Stimulated activated CD4-positive, alpha-beta T cell treated with anti-CD3 and anti-CD28 coated beads, Interleukin-12 subunit alpha, Interleukin-12 subunit beta, amount 100 ng/mL, for 24 hours (primary cell): ENCODE results near the gene TRIOBP.

Source experiments
- DNase-seq, 2 experiments: peaks; one replicate each; pipeline ENCODE4 v3.0.0-alpha.2; 2020; ENCODE audit warnings: low read depth in 2 of 2

Gene TRIOBP

DNA sequence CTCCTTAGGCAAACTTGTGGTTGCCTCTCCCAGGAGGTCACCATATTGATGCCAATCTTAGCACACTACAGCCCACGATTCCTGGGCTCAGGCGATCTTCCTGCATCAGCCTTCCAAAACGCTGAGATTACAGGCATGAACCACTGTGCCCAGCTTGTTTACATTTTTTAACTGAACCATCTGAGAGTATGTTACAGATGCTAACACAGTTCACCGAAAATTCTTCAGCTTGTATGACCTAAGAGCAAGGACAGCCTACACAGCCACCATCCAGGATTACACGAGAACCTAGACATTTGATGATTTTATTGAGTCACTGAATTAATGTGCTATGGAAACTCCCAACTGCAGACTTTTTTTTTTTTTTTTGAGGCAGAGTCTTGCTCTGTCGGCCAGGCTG, 27.3 kb upstream of the TRIOBP start:
- DNase-seq: no peak

DNA sequence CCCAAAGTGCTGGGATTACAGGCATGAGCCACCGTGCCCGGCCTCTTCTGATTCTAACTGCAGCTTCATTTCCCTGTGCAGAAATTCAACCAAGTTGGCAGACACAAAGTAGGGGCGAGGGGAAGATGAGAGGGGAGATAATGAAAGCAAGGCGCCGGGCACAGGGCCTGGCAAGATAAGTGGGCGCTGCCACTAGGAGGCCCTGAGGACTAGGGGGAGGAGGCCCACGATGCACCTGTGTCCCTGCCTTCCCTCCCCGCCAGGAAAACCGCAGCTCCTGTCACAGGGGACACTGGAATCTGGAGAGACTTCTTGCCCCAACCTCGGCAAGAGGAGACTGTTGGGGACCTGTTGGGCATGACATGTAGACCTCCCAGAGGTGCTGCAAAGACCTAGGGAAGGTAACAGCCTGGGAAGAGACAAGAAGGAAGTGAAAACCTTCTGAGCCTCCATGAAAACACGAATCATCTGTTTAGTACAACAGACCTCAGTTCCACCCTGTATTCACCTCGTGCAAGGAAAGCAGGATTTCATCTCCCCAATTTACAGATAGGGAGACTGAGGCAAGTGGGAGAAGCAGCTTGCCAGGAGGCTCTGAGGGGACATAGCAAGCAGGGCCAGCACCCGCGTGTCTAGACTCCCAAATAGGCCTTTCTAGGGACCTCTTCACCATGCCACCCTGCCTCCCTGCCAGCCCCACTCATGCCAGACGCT, 24.5 kb upstream of the TRIOBP start:
- DNase-seq: no peak

DNA sequence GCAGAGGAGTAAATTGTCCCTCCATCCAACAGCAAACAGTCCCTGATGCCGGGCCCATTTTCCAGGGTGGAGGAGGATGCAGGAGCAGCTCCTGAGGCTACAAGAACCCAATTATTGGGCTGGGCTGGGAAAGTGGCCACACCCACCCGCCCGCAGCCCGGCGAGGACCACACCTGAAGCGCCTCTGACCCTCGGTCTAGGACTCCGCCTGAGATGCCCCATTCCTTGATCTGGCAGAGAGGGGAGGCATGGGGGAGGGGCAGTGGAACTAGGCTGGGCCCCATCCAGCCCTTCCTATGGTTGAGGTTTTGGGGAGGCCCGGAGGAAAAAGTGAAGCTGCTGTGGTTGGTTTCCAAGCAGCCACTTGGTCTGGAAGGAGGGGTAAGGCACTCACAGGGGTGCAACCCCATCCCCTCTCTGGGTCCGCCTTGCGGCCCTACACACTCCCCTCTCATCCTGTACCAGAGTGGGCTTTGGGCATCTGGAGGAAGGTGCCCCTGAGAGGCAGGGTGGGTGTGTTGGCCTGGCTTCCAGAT, 23.9 kb upstream of the TRIOBP start:
- no peak for DNase-seq

DNA sequence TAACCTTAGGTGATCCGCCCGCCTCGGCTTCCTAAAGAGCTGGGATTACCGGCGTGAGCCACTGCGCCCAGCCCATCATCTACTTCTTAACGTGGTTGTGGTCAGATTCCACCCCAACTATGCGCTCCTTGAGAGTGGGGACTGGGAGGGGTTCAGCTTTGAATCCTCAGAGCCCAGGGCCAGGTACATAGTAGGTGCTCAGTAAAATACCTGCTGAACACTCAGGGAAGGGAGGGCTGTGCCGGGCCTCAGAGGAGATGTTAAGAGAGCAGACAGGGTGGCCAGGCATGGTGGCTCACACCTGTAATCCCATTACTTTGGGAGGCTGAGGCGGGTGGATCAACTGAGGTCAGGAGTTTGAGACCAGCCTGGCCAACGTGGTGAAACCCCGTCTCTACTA, 22.6 kb upstream of the TRIOBP start:
- no peak for DNase-seq

DNA sequence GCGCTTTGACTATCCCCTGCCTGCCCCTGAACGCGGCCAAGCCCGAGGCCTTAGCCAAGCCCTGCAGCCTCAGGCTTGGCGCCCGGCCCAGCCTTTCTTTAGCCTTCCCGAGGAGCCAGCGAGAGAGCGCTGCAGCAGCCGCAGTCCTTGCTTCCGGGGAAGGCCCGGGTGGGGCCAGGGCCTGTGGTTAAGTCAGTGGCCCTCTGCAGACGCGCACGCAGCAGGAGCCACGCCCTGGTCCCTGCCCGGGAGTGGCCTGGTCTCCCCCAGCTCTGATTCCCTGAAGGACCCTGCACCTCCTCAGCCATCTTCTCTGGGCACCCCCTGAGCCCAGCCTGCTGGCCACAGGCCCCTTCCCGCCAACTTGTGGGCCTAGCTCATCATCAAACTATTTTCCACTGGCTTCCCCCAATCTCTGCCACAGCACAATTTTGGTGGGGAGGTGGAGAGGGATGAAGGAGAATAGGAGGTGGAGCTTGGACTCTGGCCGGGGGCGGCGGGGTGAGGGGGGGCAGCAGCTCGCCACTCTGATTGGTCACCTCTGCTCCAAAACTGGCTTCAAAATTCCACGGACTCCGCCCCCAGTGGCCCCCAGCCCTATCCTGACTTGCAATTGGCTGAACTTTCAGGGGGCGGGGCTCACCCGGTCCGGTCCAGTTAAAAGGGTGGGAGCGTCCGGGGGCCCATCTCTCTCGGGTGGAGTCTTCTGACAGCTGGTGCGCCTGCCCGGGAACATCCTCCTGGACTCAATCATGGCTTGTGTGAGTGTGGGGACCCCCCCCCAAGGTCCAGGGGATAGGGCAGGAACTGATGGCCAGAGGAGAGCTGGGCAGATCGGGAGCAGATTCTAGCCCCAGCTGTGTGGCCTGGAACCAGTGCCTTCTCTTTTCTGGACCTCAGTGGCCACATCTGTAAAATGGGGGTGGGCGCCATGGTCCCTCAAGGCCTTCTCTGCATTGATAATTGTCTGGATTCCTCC, 21.6 kb upstream of the TRIOBP start, which contains the start of gene LGALS1:
Gene LGALS1 (plus strand): TSS at position 686 of the 979 bp plus-strand sequence. CDS start 67 bp downstream, at position 753.
- DNase-seq: peak in 1 of 2 experiments; percentile 59

DNA sequence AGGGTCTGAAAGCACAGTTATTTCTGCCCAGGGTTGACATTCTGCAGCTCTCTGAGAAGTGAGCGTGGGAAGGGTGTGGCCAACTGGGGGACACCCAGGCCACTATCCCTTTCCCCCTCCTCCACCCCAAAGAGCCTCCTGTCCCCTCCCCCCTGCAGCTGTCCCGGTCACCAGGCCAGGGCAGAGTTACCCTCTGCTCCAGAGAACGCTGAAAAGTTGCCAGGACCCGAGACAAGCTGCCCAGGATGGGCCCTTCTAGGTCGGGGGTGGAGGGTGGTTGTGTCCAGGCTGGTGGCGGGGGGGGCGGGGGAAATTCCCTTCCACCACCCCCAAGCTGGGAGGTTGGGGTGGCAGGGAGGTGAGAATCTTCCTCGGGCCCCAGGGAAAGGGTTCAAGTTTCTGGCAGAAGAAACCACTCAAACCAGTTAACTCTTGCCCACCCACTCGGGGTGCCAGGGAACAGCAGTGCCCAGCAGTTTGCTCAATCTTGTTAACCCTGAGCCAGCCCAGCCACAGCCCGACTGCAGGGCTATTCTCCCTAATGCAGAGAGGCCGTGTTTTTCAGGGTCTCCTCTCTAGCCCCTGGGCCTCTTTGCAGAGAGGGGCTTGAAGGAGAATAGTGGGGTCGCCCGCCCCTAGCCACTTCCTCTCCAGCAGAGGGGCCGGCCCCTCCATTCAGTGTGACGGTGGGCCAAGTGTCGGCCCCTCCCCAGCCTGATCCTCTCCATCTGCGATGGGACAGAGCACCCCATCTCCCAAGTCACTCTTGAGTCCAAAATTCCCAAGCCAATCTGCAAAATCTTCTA, 20.7 kb upstream of the TRIOBP start:
- no peak for DNase-seq

DNA sequence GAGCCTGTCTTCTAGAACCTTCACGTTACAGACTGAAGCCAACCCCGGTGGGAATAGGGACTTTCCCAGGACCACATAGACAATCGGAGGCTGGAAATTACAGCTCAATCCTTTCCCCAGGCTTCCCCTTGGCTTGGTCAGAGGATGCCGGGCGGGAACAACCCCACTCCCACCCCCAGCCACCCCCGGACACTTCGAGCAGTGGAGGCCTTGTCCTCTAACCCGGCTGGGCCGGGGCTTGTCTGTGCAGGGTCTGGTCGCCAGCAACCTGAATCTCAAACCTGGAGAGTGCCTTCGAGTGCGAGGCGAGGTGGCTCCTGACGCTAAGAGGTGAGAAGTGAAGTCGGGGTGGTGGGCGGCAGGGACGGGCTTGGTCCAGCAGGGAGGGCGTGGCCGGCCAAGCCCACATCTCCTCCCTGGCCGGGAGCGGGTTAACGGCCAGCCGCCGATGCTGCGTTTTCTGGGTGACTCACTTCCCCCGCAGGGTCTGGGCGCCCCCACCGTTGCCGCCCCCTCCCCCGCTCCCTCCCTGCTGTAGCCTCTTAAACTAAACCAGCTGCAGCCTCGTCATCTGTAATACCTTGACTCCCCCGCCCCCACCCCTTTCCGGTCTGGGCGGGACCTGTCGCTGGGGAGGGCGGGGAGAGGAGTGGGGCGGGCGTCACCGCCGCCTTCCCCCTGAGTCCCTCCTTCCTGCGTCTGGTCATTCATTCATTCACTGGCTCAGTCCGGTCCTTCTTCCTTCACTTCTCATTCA, 19.9 kb upstream of the TRIOBP start:
- DNase-seq: peak; percentile 78 to 91

DNA sequence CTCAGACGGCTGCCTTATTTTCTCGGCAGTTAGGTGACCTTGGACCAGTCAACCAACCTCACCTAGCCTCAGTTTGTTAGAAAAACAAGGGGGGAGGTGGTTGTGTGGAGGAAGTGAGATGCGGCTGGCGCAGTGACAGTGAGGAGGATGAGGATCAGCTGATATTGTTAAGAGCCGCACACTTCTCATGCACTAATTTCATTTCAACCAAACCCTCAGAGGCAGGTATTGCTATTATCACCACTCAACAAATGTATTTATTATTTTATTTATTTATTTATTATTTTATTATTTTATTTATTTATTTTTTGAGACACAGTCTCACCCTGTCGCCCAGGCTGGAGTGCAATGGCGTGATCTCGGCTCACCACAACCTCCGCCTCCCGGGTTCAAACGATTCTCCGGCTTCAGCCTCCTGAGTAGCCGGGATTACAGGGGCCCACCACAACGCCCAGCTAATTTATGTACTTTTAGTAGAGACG, 19.3 kb upstream of the TRIOBP start:
- DNase-seq: no peak

DNA sequence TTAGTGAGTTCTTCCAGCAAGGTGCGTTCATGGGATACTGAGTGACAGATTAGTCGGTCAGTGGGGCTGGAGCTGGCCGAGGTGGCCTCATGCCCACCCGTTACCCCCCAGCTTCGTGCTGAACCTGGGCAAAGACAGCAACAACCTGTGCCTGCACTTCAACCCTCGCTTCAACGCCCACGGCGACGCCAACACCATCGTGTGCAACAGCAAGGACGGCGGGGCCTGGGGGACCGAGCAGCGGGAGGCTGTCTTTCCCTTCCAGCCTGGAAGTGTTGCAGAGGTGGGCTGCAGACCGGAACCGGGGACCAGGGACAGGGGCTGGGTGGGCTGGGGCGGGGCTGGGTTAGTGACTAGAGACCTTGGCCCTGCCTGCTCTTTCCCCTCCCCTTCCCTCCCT, 18.5 kb upstream of the TRIOBP start:
- DNase-seq: no peak

DNA sequence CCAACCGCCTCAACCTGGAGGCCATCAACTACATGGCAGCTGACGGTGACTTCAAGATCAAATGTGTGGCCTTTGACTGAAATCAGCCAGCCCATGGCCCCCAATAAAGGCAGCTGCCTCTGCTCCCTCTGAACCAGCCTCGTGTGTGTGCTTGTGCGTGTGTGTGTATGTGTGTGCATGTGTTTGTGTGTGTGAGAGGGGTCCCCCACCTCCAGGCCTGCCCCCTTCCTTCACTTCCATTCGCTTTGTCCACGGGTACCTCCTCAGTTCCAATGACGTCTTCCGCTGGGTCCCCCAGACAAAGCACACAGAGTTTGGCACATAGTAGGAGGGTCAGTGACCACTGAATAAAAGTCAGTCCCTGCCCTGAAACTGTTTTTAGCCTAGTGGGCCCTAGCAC, 17.2 kb upstream of the TRIOBP start:
- DNase-seq: no peak

DNA sequence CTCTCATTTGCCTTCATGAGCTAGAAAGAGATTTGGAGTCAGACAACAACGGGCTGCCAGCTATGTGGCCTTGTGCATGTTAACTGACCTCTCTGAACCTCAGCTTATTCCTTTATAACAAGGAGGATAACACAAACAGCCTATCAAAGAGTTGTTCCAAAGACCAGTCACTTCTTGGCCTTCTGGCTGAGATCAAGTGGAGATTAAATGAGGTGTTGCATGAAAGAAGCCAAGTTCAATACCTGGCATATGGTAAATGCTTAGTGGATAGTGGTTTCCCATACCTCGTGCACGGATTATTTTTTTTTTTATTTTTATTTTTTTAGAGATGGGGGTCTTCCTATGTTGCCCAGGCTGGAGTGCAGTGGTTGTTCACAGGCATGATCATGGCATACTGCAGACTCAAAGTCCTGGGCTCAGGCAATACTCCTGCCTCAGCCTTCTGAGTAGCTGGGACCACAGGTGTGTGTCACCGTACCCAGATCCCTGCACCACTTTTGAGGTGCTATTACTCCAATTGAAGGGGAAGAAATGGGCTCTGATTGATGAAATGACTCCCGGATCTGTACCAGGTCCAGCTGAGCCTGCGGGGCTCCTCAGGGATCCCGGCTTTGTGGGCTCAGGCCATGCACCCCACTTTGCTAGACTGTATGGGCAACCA, 16.5 kb upstream of the TRIOBP start:
- no peak for DNase-seq

DNA sequence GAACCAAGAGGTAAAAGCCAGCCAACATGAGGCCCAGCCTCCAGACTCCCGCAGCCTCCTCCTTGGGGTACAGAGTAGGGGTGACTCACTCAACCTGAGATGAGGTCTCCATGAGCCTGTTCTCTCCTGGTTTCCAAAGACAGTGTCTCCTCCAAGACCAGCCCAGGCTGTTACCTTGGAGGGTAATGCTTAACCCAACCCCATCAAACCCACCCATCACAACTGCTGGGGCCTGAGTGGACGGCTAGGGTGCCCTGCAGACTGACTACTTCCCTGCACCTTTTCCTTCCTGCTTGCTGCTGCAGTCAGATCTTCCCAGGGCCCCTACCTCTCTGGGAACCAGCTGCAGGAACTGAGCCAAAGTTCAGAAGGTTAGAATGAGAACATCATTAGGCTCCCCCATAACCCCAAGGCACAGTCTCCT, 15.8 kb upstream of the TRIOBP start:
- no peak for DNase-seq

DNA sequence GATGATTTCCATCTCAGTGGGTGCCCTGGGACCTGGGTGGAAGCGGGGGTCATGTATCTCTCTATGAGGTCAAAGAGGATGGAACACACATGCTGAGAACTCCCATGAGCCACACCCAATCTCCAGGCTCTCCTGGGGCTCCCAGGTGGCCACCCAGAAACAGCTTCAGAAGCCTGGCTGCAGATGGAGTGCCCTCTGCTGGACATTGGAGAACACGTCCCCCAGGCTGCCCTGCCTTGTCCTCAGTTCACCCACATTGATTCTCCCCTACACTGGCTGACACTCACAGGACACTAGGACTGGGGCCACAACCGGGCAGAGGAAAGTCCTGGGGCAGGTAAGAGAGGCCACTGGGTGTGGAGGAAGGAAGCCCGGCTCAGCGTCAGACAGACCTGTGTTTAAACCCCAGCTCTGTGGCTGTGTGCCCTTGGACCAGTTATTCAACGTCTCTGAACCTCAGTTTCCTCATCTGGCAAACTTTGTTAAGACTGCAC, 15.2 kb upstream of the TRIOBP start:
- peak; percentile 47 to 69 for DNase-seq

DNA sequence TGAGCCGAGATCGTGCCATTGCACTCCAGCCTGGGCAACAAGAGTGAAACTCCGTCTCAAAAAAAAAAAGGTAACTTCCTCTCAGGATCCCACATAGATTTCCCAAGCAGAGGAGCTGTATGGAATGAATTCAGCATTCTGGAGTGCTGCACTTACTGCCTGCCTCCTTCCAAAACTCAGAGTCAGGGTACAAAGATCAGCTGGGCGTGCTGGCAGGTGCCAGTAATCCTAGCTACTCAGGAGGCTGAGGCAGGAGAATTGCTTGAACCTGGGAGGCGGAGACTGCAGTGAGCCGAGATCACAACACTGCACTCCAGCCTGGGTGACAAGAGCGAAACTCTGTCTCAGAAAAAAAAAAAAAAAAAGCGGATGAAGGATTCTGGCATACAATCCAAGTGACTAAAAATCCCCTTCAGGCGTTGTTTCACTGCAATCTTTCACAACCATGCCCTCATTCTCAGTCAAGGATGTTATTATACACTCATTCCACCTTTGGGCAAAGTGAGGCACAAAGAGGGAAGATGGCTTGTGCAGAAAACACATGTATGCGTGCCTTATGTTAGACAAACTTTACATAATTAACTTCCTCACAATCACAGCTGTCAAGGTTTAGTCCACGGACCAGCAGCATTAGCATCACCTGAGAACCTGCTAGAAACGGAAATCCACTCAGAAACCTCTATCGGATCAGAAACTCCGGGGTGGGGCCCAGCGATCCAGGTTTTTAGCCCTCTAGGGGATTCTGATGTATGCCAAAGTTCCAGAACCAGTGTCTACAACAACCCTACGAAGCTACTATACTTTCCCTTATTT, 11.8 kb upstream of the TRIOBP start:
- no peak for DNase-seq

DNA sequence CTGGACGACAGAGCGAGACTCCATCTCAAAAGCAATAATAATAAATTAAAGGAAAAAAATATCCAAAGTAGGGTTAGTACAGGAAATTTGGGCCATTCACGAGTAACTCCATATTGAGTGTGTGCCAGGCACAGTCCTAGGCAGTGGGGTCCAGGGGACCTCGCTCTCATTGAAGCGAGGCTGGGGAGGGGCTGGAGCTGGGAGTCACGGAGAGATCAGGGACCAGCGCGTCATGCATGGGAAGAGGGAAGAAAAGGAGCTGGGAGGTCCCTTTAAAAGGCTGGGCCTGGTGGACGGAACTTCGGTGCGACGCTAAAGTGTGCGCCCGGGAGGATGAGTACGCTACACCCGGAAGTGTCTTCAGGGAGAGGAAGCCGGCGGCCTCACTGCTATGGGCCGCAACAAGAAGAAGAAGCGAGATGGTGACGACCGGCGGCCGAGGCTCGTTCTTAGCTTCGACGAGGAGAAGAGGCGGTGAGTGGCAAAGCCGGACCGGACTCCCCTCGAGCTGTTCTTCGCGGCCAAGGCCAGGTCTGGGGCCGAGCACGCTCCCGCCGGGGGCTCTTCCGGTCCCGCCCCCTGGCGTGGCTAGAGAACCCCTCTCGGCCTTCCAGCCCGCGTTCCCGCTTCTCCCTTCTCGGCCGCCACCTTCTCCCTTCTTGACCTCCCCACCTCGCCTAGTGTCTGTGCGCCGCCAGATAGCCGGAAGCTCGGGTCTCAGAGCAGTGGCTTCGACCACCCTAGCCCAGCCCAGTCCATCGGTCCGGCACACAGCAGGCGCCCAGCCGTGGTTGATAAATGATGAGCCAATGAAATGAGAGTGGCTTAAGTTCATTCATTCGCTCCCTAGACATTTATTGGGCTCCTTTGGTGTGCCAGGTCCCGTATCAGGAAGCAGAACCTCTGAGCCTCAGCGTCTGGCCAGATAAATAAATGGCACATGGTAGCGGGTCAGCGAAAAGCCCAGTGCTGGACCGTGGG, 10.6 kb upstream of the TRIOBP start, which contains the start of gene NOL12:
Gene NOL12 (plus strand): TSS at position 342 of the 981 bp plus-strand sequence. CDS start 50 bp downstream, at position 392.
- DNase-seq: peak; percentile 65 to 70

DNA sequence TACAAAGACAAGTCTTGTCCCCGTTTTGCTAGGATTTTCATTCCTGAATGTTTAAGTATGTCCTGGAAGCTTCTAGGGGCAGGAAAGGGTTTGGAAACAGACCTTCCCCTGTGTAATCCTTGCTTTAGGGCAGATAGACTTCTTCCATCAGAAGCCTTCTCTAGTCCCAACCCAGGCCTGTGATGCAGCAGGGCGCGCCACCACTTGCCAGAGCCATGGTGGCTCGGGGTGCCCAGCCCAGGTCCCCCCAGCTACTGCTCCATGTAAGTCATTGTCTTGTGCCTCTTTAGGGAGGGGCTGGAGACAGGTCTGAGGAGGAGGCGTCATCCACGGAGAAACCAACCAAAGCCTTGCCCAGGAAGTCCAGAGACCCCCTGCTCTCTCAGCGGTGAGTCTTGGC, 6.4 kb upstream of the TRIOBP start:
- no peak for DNase-seq

DNA sequence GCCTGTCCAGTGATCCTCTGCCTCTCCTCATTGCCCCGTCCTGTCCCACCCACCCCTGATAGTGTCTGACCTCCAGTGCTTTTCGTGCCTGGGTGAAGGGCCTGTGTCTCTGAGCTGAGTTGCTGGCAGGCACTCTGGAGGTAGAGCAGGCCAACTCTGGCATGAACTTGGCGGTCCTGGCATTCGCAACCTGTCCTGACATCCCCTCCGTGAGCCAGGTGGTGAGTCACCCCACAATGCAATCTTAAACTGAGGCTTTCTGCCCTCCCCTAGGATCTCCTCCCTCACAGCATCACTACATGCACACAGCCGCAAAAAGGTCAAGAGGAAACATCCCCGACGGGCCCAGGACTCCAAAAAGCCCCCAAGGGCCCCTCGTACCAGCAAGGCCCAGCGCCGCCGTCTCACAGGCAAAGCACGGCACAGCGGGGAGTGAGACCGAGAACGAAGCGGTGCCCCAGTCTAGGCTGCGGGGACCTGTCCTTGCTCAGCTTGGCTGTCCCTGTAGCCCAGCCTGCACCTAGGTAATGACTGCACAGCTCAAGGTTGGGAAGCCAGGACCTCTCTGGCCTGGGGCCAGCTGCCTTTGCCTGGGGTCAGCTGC, 5.8 kb upstream of the TRIOBP start:
- DNase-seq: no peak
